Measurements from ENCODE around the gene CNDP1. TPM values are rescaled to one million over a fixed set of nuclear protein-coding genes. Genes with fewer than 3 reads are reported as not detected.

Gene CNDP1
- total RNA-seq, 1 experiment from 2014 or later = not detected

GRCh38 chr18:74516271-74517235 lies 17.7 kb upstream of the CNDP1 start:
- Mint-ChIP-seq H3K36me3 (ENCODE audit: insufficient read depth, unreplicated experiment) (peaks cover 87% of the 10 kb centered on the region), H3K27ac (ENCODE audit: unreplicated experiment) (no peak overlapping the region), H3K9me3 (ENCODE audit: low read depth, unreplicated experiment) (no peaks in the 10 kb centered on the region), H3K4me3 (ENCODE audit: low read depth, unreplicated experiment) (no peak overlapping the region), H3K27me3 (ENCODE audit: unreplicated experiment) (no peaks in the 10 kb centered on the region), H3K4me1 (ENCODE audit: low read depth, unreplicated experiment) (no peaks in the 10 kb centered on the region)
- TF ChIP-seq CTCF (IDR thresholded peaks at IDR 0.05; ENCODE audit: unreplicated experiment) = no peak
- intact Hi-C loops (cut with micrococcal nuclease; ENCODE audit: unreplicated experiment) = no loop called here
- no TSS peak for BruUV-seq (replicated peaks)
- CTCF ChIA-PET = no interaction called here
- no peak for DNase-seq

DNA sequence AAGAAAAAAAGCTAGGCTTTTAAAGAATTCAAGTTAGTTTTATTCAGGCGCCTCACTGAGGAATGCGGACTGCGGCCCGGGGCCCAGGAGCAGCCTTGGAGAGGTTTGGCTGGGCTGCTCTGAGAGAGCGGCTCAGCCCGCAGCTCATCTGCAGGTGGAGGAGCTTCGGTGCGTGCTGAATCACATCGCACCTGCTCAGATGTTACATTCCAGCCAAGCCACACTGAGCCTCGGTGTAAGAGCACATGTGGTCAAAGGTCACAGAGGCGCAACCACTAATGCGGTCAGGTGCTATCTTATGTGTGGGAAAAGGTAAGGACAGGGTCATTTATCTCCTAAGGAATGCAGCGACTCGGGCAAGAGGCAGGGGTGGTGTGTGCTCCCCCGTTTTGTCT lies 17.1 kb upstream of the CNDP1 start:
- no peak overlapping the region for H3K4me3 Mint-ChIP-seq (ENCODE audit: low read depth, unreplicated experiment)
- DNase-seq = no peak
- no TSS peak for BruUV-seq (replicated peaks)
- H3K4me1 Mint-ChIP-seq (ENCODE audit: low read depth, unreplicated experiment) = no peaks in the 10 kb centered on the region
- CTCF ChIA-PET = no interaction called here
- H3K36me3 Mint-ChIP-seq (ENCODE audit: insufficient read depth, unreplicated experiment) = peaks cover 86% of the 10 kb centered on the region
- H3K27me3 Mint-ChIP-seq (ENCODE audit: unreplicated experiment) = no peaks in the 10 kb centered on the region
- intact Hi-C loops (cut with micrococcal nuclease; ENCODE audit: unreplicated experiment) = no loop called here
- no peak for TF ChIP-seq CTCF (IDR thresholded peaks at IDR 0.05; ENCODE audit: unreplicated experiment)
- H3K27ac Mint-ChIP-seq (ENCODE audit: unreplicated experiment) = no peak overlapping the region
- H3K9me3 Mint-ChIP-seq (ENCODE audit: low read depth, unreplicated experiment) = no peaks in the 10 kb centered on the region

DNA sequence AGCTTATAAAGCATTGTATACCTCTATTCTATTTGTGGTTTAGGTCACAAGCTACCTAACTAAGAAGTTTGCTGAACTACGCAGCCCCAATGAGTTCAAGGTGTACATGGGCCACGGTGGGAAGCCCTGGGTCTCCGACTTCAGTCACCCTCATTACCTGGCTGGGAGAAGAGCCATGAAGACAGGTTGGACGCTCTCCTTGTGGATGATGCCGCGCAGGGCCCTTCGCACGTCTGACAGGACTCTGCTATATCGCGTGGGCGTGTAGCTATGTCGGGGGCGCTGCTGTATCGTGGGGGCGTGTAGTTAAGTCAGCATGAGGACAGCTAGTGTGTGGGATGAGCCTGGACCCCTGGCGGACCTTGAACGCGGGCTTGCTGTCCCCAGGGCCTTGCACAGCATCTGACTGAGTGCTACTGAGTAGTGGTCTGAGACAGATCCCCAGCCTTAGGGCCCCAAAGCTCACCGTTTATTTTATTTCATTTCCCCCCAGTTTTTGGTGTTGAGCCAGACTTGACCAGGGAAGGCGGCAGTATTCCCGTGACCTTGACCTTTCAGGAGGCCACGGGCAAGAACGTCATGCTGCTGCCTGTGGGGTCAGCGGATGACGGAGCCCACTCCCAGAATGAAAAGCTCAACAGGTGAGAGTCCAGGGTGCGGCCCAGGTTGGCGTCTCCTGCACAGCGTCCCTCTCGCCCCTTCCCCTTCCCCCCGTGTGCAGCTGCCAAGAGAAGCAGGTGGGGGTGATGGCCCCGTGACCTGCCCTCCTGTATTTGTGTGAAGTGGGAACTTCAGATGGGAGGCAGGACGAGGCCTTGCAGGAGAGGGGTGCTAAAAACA lies 15.6 kb upstream of the CNDP1 start:
- H3K36me3 Mint-ChIP-seq (ENCODE audit: insufficient read depth, unreplicated experiment) = peaks cover 73% of the 10 kb centered on the region
- H3K27me3 Mint-ChIP-seq (ENCODE audit: unreplicated experiment) = no peaks in the 10 kb centered on the region
- no peaks in the 10 kb centered on the region for H3K9me3 Mint-ChIP-seq (ENCODE audit: low read depth, unreplicated experiment)
- no peak overlapping the region for H3K27ac Mint-ChIP-seq (ENCODE audit: unreplicated experiment)
- no peak for DNase-seq
- no peak overlapping the region for H3K4me3 Mint-ChIP-seq (ENCODE audit: low read depth, unreplicated experiment)
- H3K4me1 Mint-ChIP-seq (ENCODE audit: low read depth, unreplicated experiment) = no peaks in the 10 kb centered on the region
- intact Hi-C loops (cut with micrococcal nuclease; ENCODE audit: unreplicated experiment) = no loop called here
- TF ChIP-seq CTCF (IDR thresholded peaks at IDR 0.05; ENCODE audit: unreplicated experiment) = no peak
- CTCF ChIA-PET = no interaction called here
- BruUV-seq (replicated peaks) = no TSS peak

DNA sequence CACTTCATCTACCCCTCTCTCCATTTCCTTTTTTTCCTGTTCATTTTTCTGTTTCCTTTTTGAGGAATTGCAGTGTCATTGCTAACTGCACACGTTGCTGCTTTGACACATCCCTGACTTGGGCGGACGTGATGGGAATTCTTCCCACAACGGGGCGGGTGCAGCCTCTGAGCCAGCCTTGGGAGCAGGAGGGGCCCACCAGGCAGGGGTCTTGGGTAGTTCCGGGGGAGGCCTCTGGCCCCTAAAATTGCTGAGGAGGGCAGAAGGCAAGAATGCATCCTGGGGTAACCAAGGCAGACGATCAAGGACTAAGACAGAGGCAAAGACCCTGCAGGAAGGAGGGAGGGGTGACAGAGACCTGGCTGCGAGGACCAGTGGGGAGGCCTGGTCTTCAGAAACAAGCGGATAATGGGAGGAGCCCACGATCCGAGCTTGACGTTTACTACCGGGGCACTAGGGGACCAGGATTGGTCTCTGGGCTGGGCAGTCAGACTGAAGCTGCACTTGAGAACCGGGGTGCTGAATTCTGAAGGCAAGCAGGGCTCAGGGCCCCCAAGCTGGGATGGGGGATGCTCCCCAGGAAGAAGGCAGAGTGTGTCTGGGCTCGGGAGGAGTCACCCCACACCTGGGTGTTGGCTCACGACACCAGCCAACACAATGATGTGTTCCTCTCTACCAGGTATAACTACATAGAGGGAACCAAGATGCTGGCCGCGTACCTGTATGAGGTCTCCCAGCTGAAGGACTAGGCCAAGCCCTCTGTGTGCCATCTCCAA lies 14.8 kb upstream of the CNDP1 start:
- intact Hi-C loops (cut with micrococcal nuclease; ENCODE audit: unreplicated experiment) = no loop called here
- no TSS peak for BruUV-seq (replicated peaks)
- DNase-seq = no peak
- TF ChIP-seq CTCF (IDR thresholded peaks at IDR 0.05; ENCODE audit: unreplicated experiment) = no peak
- CTCF ChIA-PET = no interaction called here
- no peaks in the 10 kb centered on the region for H3K9me3 Mint-ChIP-seq (ENCODE audit: low read depth, unreplicated experiment)
- no peaks in the 10 kb centered on the region for H3K27me3 Mint-ChIP-seq (ENCODE audit: unreplicated experiment)
- H3K36me3 Mint-ChIP-seq (ENCODE audit: insufficient read depth, unreplicated experiment) = peaks cover 65% of the 10 kb centered on the region
- H3K4me1 Mint-ChIP-seq (ENCODE audit: low read depth, unreplicated experiment) = no peaks in the 10 kb centered on the region
- no peak overlapping the region for H3K4me3 Mint-ChIP-seq (ENCODE audit: low read depth, unreplicated experiment)
- no peak overlapping the region for H3K27ac Mint-ChIP-seq (ENCODE audit: unreplicated experiment)
